ENCODE measurements around the gene SP2. TPM values are rescaled to one million over a fixed set of nuclear protein-coding genes. Genes with fewer than 3 reads are reported as not detected.
"Not testable (repeated sequence)": the region's sequence is repeated elsewhere in the genome, so short reads cannot be mapped to it uniquely, and the experiment has no call there.

SP2 gene
- total RNA-seq, 1 donor from 2014 or later: 2.2 TPM

DNA sequence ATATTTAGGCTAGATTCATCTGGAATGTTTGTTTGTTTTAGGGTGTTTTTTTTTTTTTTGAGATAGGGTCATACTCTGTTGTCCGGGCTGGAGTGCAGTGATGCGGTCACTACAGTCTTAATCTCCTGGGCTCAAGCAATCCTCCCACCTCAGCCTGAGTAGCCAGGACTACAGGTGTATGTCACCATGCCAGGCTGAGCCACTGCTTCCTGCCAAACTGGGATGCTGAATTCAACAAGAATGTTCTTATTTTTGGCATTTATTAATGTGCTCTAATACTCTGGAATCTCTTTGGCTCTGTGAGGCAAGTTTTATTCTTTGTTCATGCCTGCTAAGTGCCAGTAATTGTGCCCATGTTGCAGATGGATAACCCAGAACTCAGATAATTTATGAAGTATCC, 21.5 kb downstream of the SP2 start:
- H3K36me3 ChIP-seq (ENCODE audit: control insufficient read depth, insufficient read depth, low read length): no peaks in the 10 kb centered on the region
- H3K4me3 ChIP-seq (ENCODE audit: low read depth, low read length): no peak overlapping the region
- no peaks in the 10 kb centered on the region for H3K27me3 ChIP-seq (ENCODE audit: control insufficient read depth, insufficient read depth, low read length)
- TF ChIP-seq, protein P1, sequence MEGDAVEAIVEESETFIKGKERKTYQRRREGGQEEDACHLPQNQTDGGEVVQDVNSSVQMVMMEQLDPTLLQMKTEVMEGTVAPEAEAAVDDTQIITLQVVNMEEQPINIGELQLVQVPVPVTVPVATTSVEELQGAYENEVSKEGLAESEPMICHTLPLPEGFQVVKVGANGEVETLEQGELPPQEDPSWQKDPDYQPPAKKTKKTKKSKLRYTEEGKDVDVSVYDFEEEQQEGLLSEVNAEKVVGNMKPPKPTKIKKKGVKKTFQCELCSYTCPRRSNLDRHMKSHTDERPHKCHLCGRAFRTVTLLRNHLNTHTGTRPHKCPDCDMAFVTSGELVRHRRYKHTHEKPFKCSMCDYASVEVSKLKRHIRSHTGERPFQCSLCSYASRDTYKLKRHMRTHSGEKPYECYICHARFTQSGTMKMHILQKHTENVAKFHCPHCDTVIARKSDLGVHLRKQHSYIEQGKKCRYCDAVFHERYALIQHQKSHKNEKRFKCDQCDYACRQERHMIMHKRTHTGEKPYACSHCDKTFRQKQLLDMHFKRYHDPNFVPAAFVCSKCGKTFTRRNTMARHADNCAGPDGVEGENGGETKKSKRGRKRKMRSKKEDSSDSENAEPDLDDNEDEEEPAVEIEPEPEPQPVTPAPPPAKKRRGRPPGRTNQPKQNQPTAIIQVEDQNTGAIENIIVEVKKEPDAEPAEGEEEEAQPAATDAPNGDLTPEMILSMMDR (IDR thresholded peaks at IDR 0.05; ENCODE audit: insufficient read depth, low read length, poor library complexity, severe bottlenecking): no peak
- DNase-seq (ENCODE audit: low read depth): no peak

DNA sequence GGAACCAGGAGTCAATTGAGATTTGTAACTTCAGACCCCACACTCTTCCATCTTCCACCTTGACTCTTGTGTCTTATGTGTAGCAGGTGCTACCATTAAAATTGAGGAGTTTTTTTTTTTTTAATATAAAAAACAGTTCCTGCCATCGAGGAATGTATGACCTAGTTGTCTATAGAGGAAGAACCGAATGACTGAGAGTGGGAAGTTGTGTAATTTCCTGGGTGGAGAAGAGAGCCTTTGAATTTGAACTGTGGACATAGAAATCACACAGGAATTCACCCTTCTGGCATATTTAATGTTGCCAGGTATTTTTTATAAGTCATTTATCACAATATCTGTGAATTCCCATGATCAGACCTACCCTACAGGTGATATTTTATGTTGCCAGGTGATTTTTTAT, 22.0 kb downstream of the SP2 start:
- no peak for DNase-seq (ENCODE audit: low read depth)
- TF ChIP-seq, protein P1 (IDR thresholded peaks at IDR 0.05; ENCODE audit: insufficient read depth, low read length, poor library complexity, severe bottlenecking): no peak
- Histone ChIP-seq H3K4me3 (ENCODE audit: low read depth, low read length) (no peak overlapping the region), H3K27me3 (ENCODE audit: control insufficient read depth, insufficient read depth, low read length) (no peaks in the 10 kb centered on the region), H3K36me3 (ENCODE audit: control insufficient read depth, insufficient read depth, low read length) (no peaks in the 10 kb centered on the region)

DNA sequence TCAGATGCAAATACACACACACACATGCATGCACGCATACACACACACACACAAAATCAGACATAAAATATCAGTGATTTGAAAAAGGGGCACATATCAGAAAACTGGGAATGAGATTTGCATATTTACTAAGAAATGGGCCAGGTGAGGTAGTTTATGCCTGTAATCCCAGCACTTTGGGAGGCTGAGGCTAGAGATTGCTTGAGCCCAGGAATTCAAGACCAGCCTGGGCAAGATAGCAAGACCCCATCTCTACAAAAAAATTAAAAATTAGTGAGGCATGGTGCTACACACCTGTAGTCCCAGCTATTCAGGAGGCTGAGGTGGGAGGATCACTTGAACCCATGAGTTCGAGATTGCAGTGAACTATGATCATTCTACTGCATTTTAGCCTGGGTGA, 23.0 kb downstream of the SP2 start:
- H3K36me3 ChIP-seq (ENCODE audit: control insufficient read depth, insufficient read depth, low read length): no peaks in the 10 kb centered on the region
- TF ChIP-seq, protein P1 (IDR thresholded peaks at IDR 0.05; ENCODE audit: insufficient read depth, low read length, poor library complexity, severe bottlenecking): no peak
- no peak overlapping the region for H3K4me3 ChIP-seq (ENCODE audit: low read depth, low read length)
- H3K27me3 ChIP-seq (ENCODE audit: control insufficient read depth, insufficient read depth, low read length): no peaks in the 10 kb centered on the region
- no peak for DNase-seq (ENCODE audit: low read depth)

DNA sequence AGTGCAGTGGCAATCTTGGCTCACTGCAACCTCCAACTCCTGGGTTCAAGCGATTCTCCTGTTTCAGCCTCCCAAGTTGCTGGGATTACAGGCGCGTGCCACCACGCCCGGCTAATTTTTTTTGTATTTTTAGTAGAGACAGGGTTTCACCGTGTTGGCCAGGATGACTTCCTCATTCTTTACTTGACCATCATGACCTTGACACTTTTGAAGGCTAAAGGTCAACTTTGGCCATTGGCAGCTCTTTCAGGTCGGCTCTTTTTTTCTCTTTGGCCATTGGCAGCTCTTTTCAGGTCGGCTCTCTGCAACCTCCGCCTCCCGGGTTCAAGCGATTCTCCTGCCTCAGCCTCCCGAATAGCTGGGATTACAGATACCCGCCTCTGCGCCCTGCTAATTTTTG, 23.9 kb downstream of the SP2 start:
- not testable (repeated sequence) for H3K4me3 ChIP-seq (ENCODE audit: low read depth, low read length)

DNA sequence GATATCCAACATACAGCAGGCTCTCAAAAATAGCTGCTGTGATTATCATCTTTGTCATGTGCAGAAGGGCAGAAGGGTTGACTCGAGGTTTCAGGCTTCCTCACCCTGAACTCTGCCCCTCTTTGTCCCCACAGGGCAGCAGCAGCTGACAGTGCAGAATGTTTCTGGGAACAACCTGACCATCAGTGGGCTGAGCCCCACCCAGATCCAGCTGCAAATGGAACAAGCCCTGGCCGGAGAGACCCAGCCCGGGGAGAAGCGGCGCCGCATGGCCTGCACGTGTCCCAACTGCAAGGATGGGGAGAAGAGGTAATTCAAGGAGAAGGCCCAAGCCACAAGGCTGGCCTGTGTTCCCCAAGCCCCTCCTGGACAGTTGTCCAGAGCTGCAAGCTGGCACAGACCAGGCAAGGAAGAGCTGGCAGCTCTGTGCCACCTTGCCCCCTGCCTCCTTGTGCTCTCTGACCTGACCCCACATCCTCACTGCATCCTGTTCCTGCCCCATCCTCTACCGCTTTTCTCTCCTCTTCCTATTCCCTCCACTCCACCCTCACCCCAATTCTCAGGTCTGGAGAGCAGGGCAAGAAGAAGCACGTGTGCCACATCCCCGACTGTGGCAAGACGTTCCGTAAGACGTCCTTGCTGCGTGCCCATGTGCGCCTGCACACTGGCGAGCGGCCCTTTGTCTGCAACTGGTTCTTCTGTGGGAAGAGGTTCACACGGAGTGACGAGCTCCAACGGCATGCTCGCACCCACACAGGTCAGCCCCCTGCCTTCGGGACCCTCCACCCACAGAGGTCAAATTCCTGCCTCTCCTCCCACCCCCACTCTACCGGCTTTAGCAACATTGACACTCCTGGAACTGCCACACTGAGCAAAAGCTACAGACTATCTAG, 29.0 kb downstream of the SP2 start:
- H3K36me3 ChIP-seq (ENCODE audit: control insufficient read depth, insufficient read depth, low read length): no peaks in the 10 kb centered on the region
- TF ChIP-seq, protein P1 (IDR thresholded peaks at IDR 0.05; ENCODE audit: insufficient read depth, low read length, poor library complexity, severe bottlenecking): no peak
- H3K4me3 ChIP-seq (ENCODE audit: low read depth, low read length): no peak overlapping the region
- H3K27me3 ChIP-seq (ENCODE audit: control insufficient read depth, insufficient read depth, low read length): no peaks in the 10 kb centered on the region
- DNase-seq (ENCODE audit: low read depth): no peak

More for the DNA sequence above, 23.9 kb downstream of the SP2 start:
- DNase-seq (ENCODE audit: low read depth); H3K27me3 ChIP-seq (ENCODE audit: control insufficient read depth, insufficient read depth, low read length); H3K36me3 ChIP-seq (ENCODE audit: control insufficient read depth, insufficient read depth, low read length): not testable (repeated sequence)

DNA sequence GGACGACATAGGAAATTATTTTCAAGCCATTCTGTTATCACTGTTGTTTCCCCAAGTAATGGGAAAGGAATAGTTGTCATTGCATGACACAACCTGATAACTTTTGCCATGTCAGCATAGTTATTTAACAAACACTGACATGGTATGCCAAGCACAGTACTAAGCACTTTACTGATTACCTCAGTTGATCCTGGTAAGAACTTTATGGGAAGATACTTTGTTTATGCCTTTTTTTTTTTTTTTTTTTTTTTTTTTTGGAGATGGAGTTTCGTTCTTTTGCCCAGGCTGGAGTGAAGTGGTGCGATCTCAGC, 29.6 kb downstream of the SP2 start:
- DNase-seq (ENCODE audit: low read depth): no peak
- TF ChIP-seq, protein P1 (IDR thresholded peaks at IDR 0.05; ENCODE audit: insufficient read depth, low read length, poor library complexity, severe bottlenecking): no peak
- Histone ChIP-seq H3K27me3 (ENCODE audit: control insufficient read depth, insufficient read depth, low read length) (no peaks in the 10 kb centered on the region), H3K4me3 (ENCODE audit: low read depth, low read length) (no peak overlapping the region), H3K36me3 (ENCODE audit: control insufficient read depth, insufficient read depth, low read length) (no peaks in the 10 kb centered on the region)

Measured in kidney epithelial cell (primary cell).